Parathyroid adenoma (tissue), 2 donors: ENCODE data around the gene SLC25A1.

Source experiments
- H2AFZ ChIP-seq: fragments of 300-600 bp; sonication (generic); one replicate; pipeline ENCODE4 v1.7.0; 2017; ENCODE audit warnings: antibody characterized with exemption, mild to moderate bottlenecking
- H3K27ac ChIP-seq: fragments of 300-600 bp; sonication (generic); one replicate; pipeline ENCODE4 v1.7.0; 2017
- H3K27me3 ChIP-seq: fragments of 300-600 bp; sonication (generic); one replicate; pipeline ENCODE4 v1.7.0; 2017; ENCODE audit warnings: low read length; ENCODE audit not compliant: control insufficient read depth, insufficient read depth
- H3K36me3 ChIP-seq: fragments of 300-600 bp; sonication (generic); one replicate; pipeline ENCODE4 v1.7.0; 2017; ENCODE audit warnings: low read length; ENCODE audit not compliant: control insufficient read depth, insufficient read depth
- H3K4me1 ChIP-seq: fragments of 300-600 bp; sonication (generic); one replicate; pipeline ENCODE4 v1.7.0; 2017; ENCODE audit warnings: control low read depth
- H3K4me2 ChIP-seq: fragments of 300-600 bp; sonication (generic); one replicate; pipeline ENCODE4 v1.7.0; 2017; ENCODE audit warnings: low read length
- H3K4me3 ChIP-seq: fragments of 300-600 bp; sonication (generic); one replicate; pipeline ENCODE4 v1.7.0; 2017; ENCODE audit warnings: low read depth, low read length
- H3K79me2 ChIP-seq: fragments of 300-600 bp; sonication (generic); one replicate; pipeline ENCODE4 v1.7.0; 2017; ENCODE audit warnings: control low read depth
- H3K9ac ChIP-seq: fragments of 300-600 bp; sonication (generic); one replicate; pipeline ENCODE4 v1.7.0; 2017; ENCODE audit warnings: mild to moderate bottlenecking
- H3K9me3 ChIP-seq: fragments of 300-600 bp; sonication (generic); one replicate; pipeline ENCODE4 v1.7.0; 2017; ENCODE audit warnings: low read length; ENCODE audit not compliant: control insufficient read depth
- CTCF ChIP-seq: fragments of 300-600 bp; sonication (generic); IDR thresholded peaks from one replicate; pipeline ENCODE4 v1.7.0; 2017; ENCODE audit warnings: antibody characterized with exemption, mild to moderate bottlenecking
- donor health status: primary hyperparathyroidism.

SLC25A1 gene

GRCh38 chr22:19218541-19219233 is 40.2 kb upstream of the SLC25A1 start:
- Histone ChIP-seq H3K9ac (no peak overlapping the region), H3K4me3 (no peak overlapping the region), H3K9me3 (no peaks in the 10 kb centered on the region), H3K27me3 (no peaks in the 10 kb centered on the region), H2AFZ (no peak overlapping the region), H3K27ac (no peak overlapping the region), H3K4me2 (no peak overlapping the region), H3K79me2 (no peaks in the 10 kb centered on the region), H3K36me3 (no peaks in the 10 kb centered on the region), H3K4me1 (no peaks in the 10 kb centered on the region)
- no peak for TF ChIP-seq CTCF

- Histone ChIP-seq H3K27me3 (no peaks in the 10 kb centered on the region), H3K9me3 (no peaks in the 10 kb centered on the region), H3K36me3 (no peaks in the 10 kb centered on the region), H2AFZ (no peak overlapping the region), H3K27ac (no peak overlapping the region), H3K4me2 (no peak overlapping the region), H3K9ac (no peak overlapping the region), H3K4me3 (no peak overlapping the region), H3K4me1 (no peaks in the 10 kb centered on the region), H3K79me2 (no peaks in the 10 kb centered on the region)
- TF ChIP-seq CTCF = no peak
Observed at GRCh38 chr22:19216579-19216978, 38.0 kb upstream of the SLC25A1 start.

DNA sequence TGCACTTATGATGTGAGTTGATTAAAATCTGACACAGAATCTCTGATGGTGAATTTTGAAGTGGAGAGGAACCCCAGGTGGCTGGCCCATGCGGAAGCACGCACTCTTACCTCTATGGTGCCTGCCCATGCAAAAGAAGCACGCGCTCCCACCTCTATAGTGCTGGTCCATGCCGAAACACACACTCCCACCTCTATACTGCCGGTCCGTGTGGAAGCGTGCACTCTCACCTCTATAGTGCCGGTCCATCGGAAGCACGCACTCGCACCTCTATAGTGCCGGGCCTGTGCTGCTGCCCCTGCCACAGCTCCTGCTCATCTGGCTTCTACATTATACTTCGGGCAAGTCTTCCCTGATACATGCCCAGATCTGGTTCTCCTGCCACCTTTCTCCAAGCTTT is 36.8 kb upstream of the SLC25A1 start:
- Histone ChIP-seq H3K27me3 (no peaks in the 10 kb centered on the region), H3K4me3 (no peak overlapping the region), H3K79me2 (no peaks in the 10 kb centered on the region), H3K36me3 (no peaks in the 10 kb centered on the region), H3K9me3 (no peaks in the 10 kb centered on the region), H2AFZ (no peak overlapping the region), H3K27ac (no peak overlapping the region), H3K4me2 (no peak overlapping the region), H3K4me1 (no peaks in the 10 kb centered on the region), H3K9ac (no peak overlapping the region)
- no peak for TF ChIP-seq CTCF

DNA sequence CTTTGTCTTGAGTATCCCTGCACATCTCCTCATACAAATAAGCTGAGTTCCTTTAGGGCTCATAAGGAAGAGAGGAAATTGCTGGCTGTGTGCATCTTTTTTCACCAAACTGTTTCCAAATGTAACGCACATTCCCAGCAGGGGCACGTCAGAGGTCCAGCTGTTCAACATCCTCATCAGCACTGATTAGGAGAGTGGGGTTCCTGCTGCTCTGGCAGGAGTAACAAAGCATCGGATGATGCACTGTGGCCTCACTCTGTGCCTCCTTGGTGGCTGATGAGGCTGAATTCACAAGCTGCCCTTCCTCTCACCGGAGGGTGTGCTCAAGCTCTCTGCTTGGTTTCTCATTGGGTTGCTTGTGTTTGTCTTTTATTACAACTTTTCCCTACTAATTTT is 35.5 kb upstream of the SLC25A1 start:
- Histone ChIP-seq H3K36me3 (no peaks in the 10 kb centered on the region), H3K27ac (no peak overlapping the region)

More for the DNA sequence above, 35.5 kb upstream of the SLC25A1 start:
- H3K79me2 ChIP-seq = no peaks in the 10 kb centered on the region
- no peak overlapping the region for H3K4me2 ChIP-seq
- H3K9me3 ChIP-seq = no peaks in the 10 kb centered on the region
- H3K4me1 ChIP-seq = no peaks in the 10 kb centered on the region
- H3K9ac ChIP-seq = no peak overlapping the region
- H3K27me3 ChIP-seq = no peaks in the 10 kb centered on the region
- no peak overlapping the region for H3K4me3 ChIP-seq
- TF ChIP-seq CTCF = no peak
- H2AFZ ChIP-seq = no peak overlapping the region
